Heart right ventricle (tissue), 16 donors: Measurements from ENCODE around the gene FANCE. TPM values are rescaled to one million over a fixed set of nuclear protein-coding genes. Genes with fewer than 3 reads are reported as not detected.

ENCODE experiments used
- ATAC-seq, 8 donors: fragments of 200-7000 bp; cut with Tn5 transposase; one replicate each; pipeline ENCODE4 v1.9.1; 2020; ENCODE audit warnings: mild to moderate bottlenecking in 8 of 8, moderate library complexity in 8 of 8, moderate number of reproducible peaks in 1 of 8
- DNase-seq, 2 donors: peaks; one replicate each; pipeline ENCODE4 v3.0.0-alpha.2; 2020
- H3K27ac ChIP-seq, 10 donors: fragments of 200-600 bp; sonication (generic) in 2 of 10; one replicate each; pipeline versions ENCODE4 v1.5.0 to v1.8.0; 2020 to 2022; ENCODE audit warnings: mild to moderate bottlenecking in 3 of 10
- H3K27me3 ChIP-seq, 7 donors: fragments of 200-600 bp; one replicate each; pipeline ENCODE4 v1.8.0; 2021 to 2022; ENCODE audit warnings: mild to moderate bottlenecking in 2 of 7
- H3K36me3 ChIP-seq, 9 donors: fragments of 200-600 bp; sonication (generic) in 1 of 9; one replicate each; pipeline versions ENCODE4 v1.5.0 to v1.8.0; 2020 to 2022; ENCODE audit warnings: mild to moderate bottlenecking in 2 of 9
- H3K4me1 ChIP-seq, 9 donors: fragments of 200-600 bp; sonication (generic) in 1 of 9; one replicate each; pipeline versions ENCODE4 v1.5.0 to v1.8.0; 2020 to 2022; ENCODE audit warnings: mild to moderate bottlenecking in 4 of 9
- H3K4me3 ChIP-seq, 10 donors: fragments of 200-600 bp; sonication (generic) in 2 of 10; one replicate each; pipeline versions ENCODE4 v1.5.0 to v1.8.0; 2020 to 2022; ENCODE audit warnings: mild to moderate bottlenecking in 7 of 10, moderate library complexity in 2 of 10
- H3K9me3 ChIP-seq, 11 donors: fragments of 200-600 bp in 10 of 11; sonication (generic) in 2 of 11; one replicate each; pipeline versions ENCODE4 v1.5.0 to v1.8.0; 2013 to 2022; ENCODE audit warnings: mild to moderate bottlenecking in 2 of 11, control low read depth in 1 of 11, moderate library complexity in 1 of 11
- WGBS, 2 donors: extraction: QIAGEN DNeasy Blood & Tissue Kit; methylation state at CpG; one replicate each; pipeline ENCODE4 v1.1.7; 2013; ENCODE audit warnings: inconsistent platforms in 1 of 2; 5-methylcytosine and 5-hydroxymethylcytosine counted together
- intact Hi-C, 10 donors: fragments of 100-400 bp; cut with DNase I; formaldehyde crosslinking; loops; one replicate each; pipeline versions ENCODE4 v1.11.1 to v1.14.2; 2022
- polyA plus RNA-seq, 2 donors: library from polyadenylated mRNA; stranded (reverse); fragments of 200-250 nt; gene quantifications; one replicate each; pipeline ENCODE4 v1.2.3, GENCODE V29; 2013
- total RNA-seq, 10 donors: library from RNA; stranded (reverse); fragmentation: NEBNext Ultra II Directional in 3 of 10; extraction: Animal tissue kit (Norgen Biotek cat#: 25700) in 3 of 10; gene quantifications; one replicate each; pipeline versions ENCODE4 v1.2.1 to v1.2.4, GENCODE V29; 2021 to 2023
- TF ChIP-seq, protein P1 (sequence below), 9 donors: fragments of 200-600 bp; sonication (generic) in 2 of 9; IDR thresholded peaks; one replicate each; pipeline versions ENCODE4 v1.5.0 to v1.8.0; 2021 to 2022; ENCODE audit warnings: antibody characterized with exemption in 9 of 9, mild to moderate bottlenecking in 5 of 9, moderate library complexity in 1 of 9
- donor health status: Arrhythmogenic right ventricular cardiomyopathy.
- donor health status: ischemic (EF 13 %, LVEDD 7.1; RV severe dilation, severe dysfunction).
- donor health status: healthy with polysubstance abuse.
- donor health status: DM: no; HTN: yes; CAD: no.
- donor health status: DM: no; HTN: no; CAD: no.
- donor health status: ischemic (EF 25% LVEDD 6.9; RV normal size, moderate dysfunction).
- donor health status: ischemic (EF 25% LVEDD 5.7; RV mildly dilated, moderate dysfunction).
- donor health status: healthy.
- donor health status: DM: yes; HTN: yes; CAD: no.
- donor health status: Ischemic cardiomyopathy.
- donor health status: ischemic (EF 35%, LVEDD 5.7; RV mildly dilated, moderate dysfunction).
- donor health status: nonischemic (EF 11% LVEDD 7.7; RV severe dilation, severe dysfunction).
- donor health status: DM: yes; HTN: yes; CAD: no.
- donor health status: PGD.
- donor health status: ischemic (EF 29% LVEDD 5.4; RV normal size, mild dysfunction).
- donor health status: nonischemic (EF 23%, LVEDD 6.1; RV moderate dilation, normal function).

The FANCE gene
- total and polyA plus RNA-seq, 12 donors = 1.5 to 5.3 (median 2.9) TPM

DNA sequence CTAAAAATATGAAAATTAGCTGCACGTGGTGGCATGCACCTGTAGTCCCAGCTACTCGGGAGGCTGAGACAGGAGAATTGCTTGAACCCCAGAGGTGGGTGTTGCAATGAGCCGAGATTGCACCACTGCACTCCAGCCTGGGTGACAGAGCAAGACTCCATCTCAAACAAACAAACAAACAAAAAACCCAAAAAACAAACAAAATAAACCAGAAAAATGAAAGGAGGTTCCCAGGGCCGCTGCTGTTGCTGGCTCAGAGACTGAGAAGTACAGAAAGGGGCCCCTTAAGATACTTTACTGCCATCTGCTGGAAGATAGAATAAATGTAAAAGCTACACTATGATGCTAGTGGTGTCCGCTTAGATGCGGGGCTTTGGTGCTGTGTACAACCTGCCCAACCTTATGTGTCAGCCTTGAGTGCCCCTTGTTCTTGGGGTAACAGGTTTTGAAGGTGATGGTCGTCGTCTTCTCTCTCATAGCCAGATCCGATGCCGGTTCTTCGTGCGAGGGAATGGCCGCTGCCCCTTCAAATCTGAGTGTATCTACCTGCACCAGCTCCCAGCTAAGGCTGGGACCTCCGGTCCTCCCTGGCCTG lies 2.8 kb upstream of the FANCE start:
- DNase-seq (no peak), ATAC-seq (peak; percentile 46 to 68 (median 62))
- H3K36me3 ChIP-seq = no peaks in the 10 kb centered on the region
- H3K4me3 ChIP-seq = no peak overlapping the region
- H3K27me3 ChIP-seq = no peaks in the 10 kb centered on the region
- no peak overlapping the region for H3K27ac ChIP-seq
- H3K4me1 ChIP-seq = peaks cover 3 to 37% (median 25%) of the 10 kb centered on the region in 9 donors
- intact Hi-C loops = loop anchor here in 8 of 10 donors (1.0 to 5.0 kb wide), 3 partner anchors 107 to 152 kb away; partner anchors contain the start of genes PPARD (in 7 of the 8) and DEF6 (in 1 of the 8)
- H3K9me3 ChIP-seq = no peaks in the 10 kb centered on the region
- WGBS, 2 donors = 35 to 37% methylated on average over 14 of the region's 14 CpGs
- TF ChIP-seq, protein P1, sequence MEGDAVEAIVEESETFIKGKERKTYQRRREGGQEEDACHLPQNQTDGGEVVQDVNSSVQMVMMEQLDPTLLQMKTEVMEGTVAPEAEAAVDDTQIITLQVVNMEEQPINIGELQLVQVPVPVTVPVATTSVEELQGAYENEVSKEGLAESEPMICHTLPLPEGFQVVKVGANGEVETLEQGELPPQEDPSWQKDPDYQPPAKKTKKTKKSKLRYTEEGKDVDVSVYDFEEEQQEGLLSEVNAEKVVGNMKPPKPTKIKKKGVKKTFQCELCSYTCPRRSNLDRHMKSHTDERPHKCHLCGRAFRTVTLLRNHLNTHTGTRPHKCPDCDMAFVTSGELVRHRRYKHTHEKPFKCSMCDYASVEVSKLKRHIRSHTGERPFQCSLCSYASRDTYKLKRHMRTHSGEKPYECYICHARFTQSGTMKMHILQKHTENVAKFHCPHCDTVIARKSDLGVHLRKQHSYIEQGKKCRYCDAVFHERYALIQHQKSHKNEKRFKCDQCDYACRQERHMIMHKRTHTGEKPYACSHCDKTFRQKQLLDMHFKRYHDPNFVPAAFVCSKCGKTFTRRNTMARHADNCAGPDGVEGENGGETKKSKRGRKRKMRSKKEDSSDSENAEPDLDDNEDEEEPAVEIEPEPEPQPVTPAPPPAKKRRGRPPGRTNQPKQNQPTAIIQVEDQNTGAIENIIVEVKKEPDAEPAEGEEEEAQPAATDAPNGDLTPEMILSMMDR (IDR thresholded peaks at IDR 0.05) = peak; percentile 63 to 85 (median 74)

DNA sequence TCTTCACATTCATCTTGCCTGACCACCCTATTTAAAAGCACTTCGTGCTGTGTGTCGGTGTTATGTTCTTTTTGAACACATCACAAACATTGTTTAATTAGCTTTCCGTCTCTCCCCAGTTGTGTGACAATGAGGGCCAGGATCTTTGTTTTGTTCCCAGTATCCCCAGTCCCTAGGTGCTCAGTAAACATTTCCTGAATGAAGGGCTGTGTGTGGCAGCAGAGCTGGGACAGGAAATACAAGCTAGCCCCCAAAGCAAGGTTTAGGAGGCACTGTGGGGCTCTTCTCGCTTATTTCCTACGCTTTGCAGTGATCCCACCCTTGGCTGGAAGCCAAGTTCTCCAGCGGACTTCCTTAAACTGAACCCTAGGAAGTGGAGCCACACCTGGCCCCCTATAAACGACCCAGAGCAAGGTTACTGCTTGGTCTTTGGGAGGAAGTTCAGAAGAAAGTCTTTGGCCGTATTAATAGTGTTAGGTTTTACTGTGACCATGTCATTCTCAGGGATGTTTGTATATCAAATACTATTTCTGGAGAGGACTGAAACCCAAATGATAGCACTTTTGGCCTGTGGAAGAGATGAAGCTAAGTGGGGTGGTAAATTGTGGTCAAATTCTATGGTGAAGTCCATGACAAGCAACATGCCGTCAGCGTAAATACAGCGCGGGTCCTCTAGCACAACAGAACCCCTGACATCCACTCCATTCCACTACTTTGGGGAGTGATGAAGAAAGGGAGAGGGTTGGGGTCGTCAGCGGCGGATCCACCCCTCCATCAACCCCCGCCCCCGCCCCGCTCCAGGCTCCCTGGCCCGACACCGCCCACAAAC lies 570 bp upstream of the FANCE start:
- 12 to 19% methylated on average over 20 of the region's 20 CpGs for WGBS, 2 donors
- intact Hi-C loops = loop anchor here in 4 of 10 donors (1.0 to 5.0 kb wide), 3 partner anchors 109 to 154 kb away; partner anchors contain the start of genes DEF6 (in 3 of the 4) and PPARD (in 2 of the 4)
- Histone ChIP-seq H3K4me1 (peaks cover 3 to 44% (median 29%) of the 10 kb centered on the region in 9 donors), H3K36me3 (peaks cover 0 to 14% (median 0%) of the 10 kb centered on the region in 9 donors), H3K27ac (peak overlapping the region in 9 of 10 donors; percentile 50 to 86 (median 78)), H3K27me3 (no peaks in the 10 kb centered on the region), H3K4me3 (peak overlapping the region in 9 of 10 donors; percentile 55 to 79 (median 68)), H3K9me3 (no peaks in the 10 kb centered on the region)
- ATAC-seq (peak in 4 of 8 donors; percentile 1 to 18 (median 13)), DNase-seq (peak in 1 of 2 donors; percentile 43)
- TF ChIP-seq, protein P1 (IDR thresholded peaks at IDR 0.05) = no peak

DNA sequence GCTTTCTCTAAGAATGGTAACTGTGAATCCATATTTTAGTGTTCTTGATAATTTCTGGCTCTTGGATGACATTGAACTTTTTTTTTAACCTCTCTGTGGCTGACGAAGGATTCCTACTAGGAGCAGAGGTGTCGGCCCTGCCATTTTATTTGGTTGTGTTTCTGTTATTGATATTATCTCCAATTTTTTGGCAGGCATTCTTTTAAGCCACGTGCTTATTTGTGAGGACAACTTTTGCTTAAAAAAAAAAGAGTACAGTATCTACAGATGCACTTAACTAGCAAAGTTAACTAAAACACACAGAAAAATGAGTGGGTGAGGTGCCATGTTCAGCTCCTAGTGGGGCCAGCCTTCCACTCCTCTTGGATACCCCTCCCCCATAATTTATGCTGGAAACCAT lies 1.1 kb downstream of the FANCE start:
- H3K4me3 ChIP-seq = peak overlapping the region in 9 of 10 donors; percentile 2 to 79 (median 68)
- intact Hi-C loops = loop anchor here in 3 of 10 donors (5.0 kb wide), 1 partner anchor 156 kb away; the partner anchor contains the start of gene DEF6 (in 3 of the 3)
- H3K27ac ChIP-seq = peak overlapping the region in 3 of 10 donors; percentile 3 to 78 (median 70)

More for the DNA sequence above, 1.1 kb downstream of the FANCE start:
- Histone ChIP-seq H3K27me3 (no peaks in the 10 kb centered on the region), H3K36me3 (peaks cover 0 to 24% (median 3%) of the 10 kb centered on the region in 9 donors), H3K9me3 (no peaks in the 10 kb centered on the region), H3K4me1 (peaks cover 3 to 44% (median 29%) of the 10 kb centered on the region in 9 donors)
- TF ChIP-seq, protein P1 (IDR thresholded peaks at IDR 0.05) = no peak
- WGBS, 2 donors = 11 to 20% methylated on average over 3 of the region's 3 CpGs
- DNase-seq (no peak), ATAC-seq (no peak)
